ENCODE measurements around the gene RRP12.
A peak's percentile ranks its signal among the peaks of the same experiment; 100 is the strongest.

Gene RRP12

DNA sequence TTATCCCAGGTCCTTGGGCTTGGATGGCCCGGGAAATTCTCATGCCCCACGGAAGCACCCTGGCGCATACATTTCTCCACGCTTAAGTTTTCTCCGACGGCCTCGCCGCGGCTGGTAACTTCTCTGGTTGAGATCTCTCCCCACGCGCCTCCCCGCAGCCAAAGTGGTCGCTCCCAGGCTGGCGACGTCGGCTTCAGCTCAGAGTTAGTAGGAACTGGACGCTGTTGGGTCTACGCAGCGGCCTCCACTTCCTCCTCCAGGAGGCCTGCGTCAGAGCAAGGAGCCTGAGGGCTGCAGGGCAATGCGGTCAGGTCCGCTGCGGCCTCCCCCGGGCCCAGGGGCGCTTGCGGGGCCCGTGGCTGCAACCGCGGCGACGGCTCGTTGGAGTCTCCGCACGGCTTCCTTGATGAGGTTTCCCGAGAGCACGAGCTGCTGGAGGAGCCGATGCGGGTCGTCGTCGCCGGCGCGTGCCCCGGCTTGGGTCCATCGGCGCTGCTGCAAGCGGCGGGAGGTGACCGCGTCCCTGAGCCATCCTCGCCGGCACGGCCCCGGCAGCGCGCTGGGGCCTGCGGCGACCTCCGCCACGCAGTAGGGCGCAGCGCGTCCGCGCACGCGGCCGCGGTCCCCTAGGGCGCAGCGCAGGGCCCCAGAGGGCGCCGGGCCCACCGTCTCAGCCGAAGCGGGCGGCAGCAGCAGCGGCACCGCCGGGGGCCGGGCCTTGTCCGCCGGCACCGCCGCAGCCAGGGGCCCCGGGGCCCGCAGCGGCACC lies 67.4 kb downstream of the RRP12 start:
- DNase-seq: peak; percentile 36 to 74
- H3K9me3 ChIP-seq: no peaks in the 10 kb centered on the region
- peak overlapping the region; percentile 77 to 93 for H3K27ac ChIP-seq
- H3K4me3 ChIP-seq: peak overlapping the region; percentile 75 to 97
- H3K27me3 ChIP-seq: no peaks in the 10 kb centered on the region
- peaks cover 7 to 19% (median 16%) of the 10 kb centered on the region in 3 donors for H3K36me3 ChIP-seq
- H3K4me1 ChIP-seq: peaks cover 0 to 68% (median 38%) of the 10 kb centered on the region in 4 donors
- intact Hi-C loops (cut with DNase I; ENCODE audit: low total_unique reads): loop anchor here (5.0 kb wide), 1 partner anchor 41 kb away; the partner anchor contains the start of gene ARHGAP19
- TF ChIP-seq, protein P1, sequence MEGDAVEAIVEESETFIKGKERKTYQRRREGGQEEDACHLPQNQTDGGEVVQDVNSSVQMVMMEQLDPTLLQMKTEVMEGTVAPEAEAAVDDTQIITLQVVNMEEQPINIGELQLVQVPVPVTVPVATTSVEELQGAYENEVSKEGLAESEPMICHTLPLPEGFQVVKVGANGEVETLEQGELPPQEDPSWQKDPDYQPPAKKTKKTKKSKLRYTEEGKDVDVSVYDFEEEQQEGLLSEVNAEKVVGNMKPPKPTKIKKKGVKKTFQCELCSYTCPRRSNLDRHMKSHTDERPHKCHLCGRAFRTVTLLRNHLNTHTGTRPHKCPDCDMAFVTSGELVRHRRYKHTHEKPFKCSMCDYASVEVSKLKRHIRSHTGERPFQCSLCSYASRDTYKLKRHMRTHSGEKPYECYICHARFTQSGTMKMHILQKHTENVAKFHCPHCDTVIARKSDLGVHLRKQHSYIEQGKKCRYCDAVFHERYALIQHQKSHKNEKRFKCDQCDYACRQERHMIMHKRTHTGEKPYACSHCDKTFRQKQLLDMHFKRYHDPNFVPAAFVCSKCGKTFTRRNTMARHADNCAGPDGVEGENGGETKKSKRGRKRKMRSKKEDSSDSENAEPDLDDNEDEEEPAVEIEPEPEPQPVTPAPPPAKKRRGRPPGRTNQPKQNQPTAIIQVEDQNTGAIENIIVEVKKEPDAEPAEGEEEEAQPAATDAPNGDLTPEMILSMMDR (IDR thresholded peaks at IDR 0.05): no peak

DNA sequence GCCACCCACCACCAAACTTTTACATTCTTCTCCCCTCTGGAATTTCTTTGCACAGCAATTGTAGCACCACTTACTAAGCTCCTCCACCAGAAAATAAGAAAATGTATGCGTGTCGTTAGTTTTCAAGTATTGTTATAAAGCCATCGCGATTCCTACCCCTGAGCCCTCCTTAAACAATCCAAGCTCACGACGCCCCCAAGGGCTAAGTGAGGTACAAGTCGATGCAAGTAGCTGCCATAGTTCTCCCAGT lies 67.9 kb downstream of the RRP12 start:
- H3K27me3 ChIP-seq: no peaks in the 10 kb centered on the region
- no peaks in the 10 kb centered on the region for H3K9me3 ChIP-seq
- peak overlapping the region; percentile 75 to 97 for H3K4me3 ChIP-seq
- no peak for DNase-seq
- H3K4me1 ChIP-seq: peaks cover 0 to 68% (median 38%) of the 10 kb centered on the region in 4 donors
- peak overlapping the region; percentile 65 to 93 for H3K27ac ChIP-seq
- intact Hi-C loops (cut with DNase I; ENCODE audit: low total_unique reads): loop anchor here (5.0 kb wide), 1 partner anchor 41 kb away; the partner anchor contains the start of gene ARHGAP19
- H3K36me3 ChIP-seq: peaks cover 10 to 24% (median 21%) of the 10 kb centered on the region in 3 donors
- TF ChIP-seq, protein P1 (IDR thresholded peaks at IDR 0.05): no peak

DNA sequence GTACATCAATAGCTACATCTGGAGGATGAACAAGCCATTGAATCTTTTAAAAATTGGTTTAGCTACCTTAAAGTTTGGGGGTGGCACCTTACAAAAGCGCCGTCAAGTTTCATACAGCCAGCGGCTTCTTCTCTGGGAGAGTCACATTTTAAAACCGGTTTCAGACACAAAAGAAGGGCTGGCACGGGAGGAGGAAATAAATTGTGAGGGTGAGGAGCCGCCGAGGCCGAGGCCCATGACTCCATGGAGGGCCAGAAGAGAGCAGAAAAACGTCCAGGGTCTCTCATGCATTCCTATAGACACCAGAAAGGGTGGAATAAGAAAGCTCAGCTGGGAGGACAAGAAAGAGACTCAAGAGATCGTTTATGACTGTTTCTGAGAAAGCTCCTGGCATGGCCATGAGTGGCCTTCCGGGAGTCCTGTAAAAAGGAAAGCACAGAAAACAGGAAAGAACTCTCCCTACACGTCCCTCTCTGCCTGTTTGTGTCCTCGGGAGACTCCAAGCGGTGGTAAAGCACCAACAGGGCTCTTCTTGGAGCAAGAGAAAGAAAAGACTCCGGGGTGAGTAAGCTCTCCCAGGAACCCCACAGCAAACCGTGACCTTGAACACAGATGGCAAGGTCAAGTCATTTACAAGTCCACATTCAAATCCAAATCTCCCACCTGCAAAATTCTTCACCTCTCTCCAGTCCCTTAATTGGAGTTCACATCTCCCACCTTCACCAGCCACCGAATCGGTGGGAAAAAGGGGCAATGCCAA lies 68.4 kb downstream of the RRP12 start:
- peak overlapping the region; percentile 75 to 97 for H3K4me3 ChIP-seq
- TF ChIP-seq, protein P1 (IDR thresholded peaks at IDR 0.05): no peak
- no peaks in the 10 kb centered on the region for H3K27me3 ChIP-seq
- peak in 1 of 2 donors; percentile 50 for DNase-seq
- peaks cover 10 to 26% (median 24%) of the 10 kb centered on the region in 3 donors for H3K36me3 ChIP-seq
- H3K4me1 ChIP-seq: peaks cover 0 to 63% (median 38%) of the 10 kb centered on the region in 4 donors
- intact Hi-C loops (cut with DNase I; ENCODE audit: low total_unique reads): loop anchor here (5.0 kb wide), 1 partner anchor 40 kb away; the partner anchor contains the start of gene ARHGAP19
- H3K27ac ChIP-seq: peak overlapping the region; percentile 65 to 93
- H3K9me3 ChIP-seq: no peaks in the 10 kb centered on the region

DNA sequence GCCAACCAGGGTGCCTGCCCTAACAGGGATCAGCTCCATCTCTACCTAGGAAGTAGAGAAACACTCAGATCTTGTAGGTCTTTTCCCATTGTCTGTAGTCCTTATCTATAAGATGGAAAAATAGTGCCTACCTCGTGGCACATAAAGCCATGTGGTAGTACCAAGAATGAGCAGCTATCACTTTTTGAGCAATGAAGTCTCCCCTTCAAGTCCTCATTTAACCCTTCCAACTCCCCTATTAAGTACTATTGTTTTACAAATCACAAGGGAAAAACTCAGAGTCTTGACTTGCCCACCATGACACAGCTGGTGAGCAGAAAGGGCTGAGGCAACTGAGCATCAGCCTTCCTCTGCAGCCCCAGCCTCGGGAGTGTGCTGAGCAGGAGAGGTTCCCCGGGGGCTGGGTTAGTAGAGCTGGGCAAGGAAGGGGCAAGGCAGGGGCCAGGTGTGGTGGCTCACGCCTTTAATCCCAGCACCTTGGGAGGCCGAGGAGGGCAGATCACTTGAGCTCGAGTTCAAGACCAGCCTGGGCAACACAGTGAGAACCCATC lies 69.9 kb downstream of the RRP12 start:
- Histone ChIP-seq H3K4me1 (peaks cover 0 to 49% (median 31%) of the 10 kb centered on the region in 4 donors), H3K4me3 (peak overlapping the region in 1 of 2 donors; percentile 97), H3K9me3 (no peaks in the 10 kb centered on the region), H3K36me3 (peaks cover 10 to 28% (median 24%) of the 10 kb centered on the region in 3 donors), H3K27ac (no peak overlapping the region), H3K27me3 (no peaks in the 10 kb centered on the region)
- intact Hi-C loops (cut with DNase I; ENCODE audit: low total_unique reads): loop anchor here (5.0 kb wide), 1 partner anchor 39 kb away; the partner anchor contains the start of gene ARHGAP19
- TF ChIP-seq, protein P1 (IDR thresholded peaks at IDR 0.05): no peak
- no peak for DNase-seq

DNA sequence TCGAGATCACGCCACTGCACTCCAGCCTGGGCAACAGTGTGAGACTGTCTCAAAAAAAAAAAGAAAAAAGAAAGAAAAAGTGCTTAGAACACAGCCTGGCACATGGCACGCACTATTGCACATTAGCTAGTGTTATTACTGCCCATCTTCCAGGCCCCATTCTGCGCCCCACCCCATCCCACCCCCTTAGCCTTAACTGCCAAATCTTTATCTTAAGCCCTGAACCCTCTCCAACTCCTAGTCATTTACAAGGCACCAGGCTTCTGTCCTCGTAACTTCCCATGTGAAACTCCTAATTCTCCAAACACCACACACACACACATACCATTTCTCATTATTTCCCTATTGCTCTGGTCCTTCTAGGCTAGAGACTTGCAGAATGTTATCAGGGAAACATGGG lies 71.4 kb downstream of the RRP12 start:
- no peak overlapping the region for H3K27ac ChIP-seq
- TF ChIP-seq, protein P1 (IDR thresholded peaks at IDR 0.05): no peak
- H3K36me3 ChIP-seq: peaks cover 10 to 28% (median 24%) of the 10 kb centered on the region in 3 donors
- H3K4me3 ChIP-seq: no peak overlapping the region
- peaks cover 0 to 37% (median 24%) of the 10 kb centered on the region in 4 donors for H3K4me1 ChIP-seq
- intact Hi-C loops (cut with DNase I; ENCODE audit: low total_unique reads): loop anchor here (5.0 kb wide), 1 partner anchor 37 kb away; the partner anchor contains the start of gene ARHGAP19
- H3K9me3 ChIP-seq: no peaks in the 10 kb centered on the region
- H3K27me3 ChIP-seq: no peaks in the 10 kb centered on the region
- DNase-seq: no peak

Measured in tibial artery (tissue), 4 donors.